Endodermal cell (in vitro differentiated cells): ENCODE results near the gene AKAP13. TPM values are rescaled to one million over a fixed set of nuclear protein-coding genes. Genes with fewer than 3 reads are reported as not detected.

Source experiments
- DNase-seq: peaks from one replicate; pipeline ENCODE4 v3.0.0-alpha.2; 2017
- H3K27ac ChIP-seq: 2 replicates; pipeline ENCODE4 v1.5.1; 2013; ENCODE audit warnings: mild to moderate bottlenecking, low read depth, low read length, moderate library complexity
- H3K27me3 ChIP-seq: 2 replicates; pipeline ENCODE4 v1.6.1; 2013; ENCODE audit warnings: mild to moderate bottlenecking, low read length, moderate library complexity; ENCODE audit not compliant: insufficient read depth, control insufficient read depth, poor library complexity, severe bottlenecking
- H3K36me3 ChIP-seq: 2 replicates; pipeline ENCODE4 v1.7.0; 2013; ENCODE audit warnings: mild to moderate bottlenecking, low read length, moderate library complexity; ENCODE audit not compliant: control insufficient read depth, insufficient read depth
- H3K4me1 ChIP-seq: one replicate; pipeline ENCODE4 v1.7.0; 2013; ENCODE audit warnings: low read length; ENCODE audit not compliant: control insufficient read depth, insufficient read depth
- H3K4me3 ChIP-seq: 2 replicates; pipeline ENCODE4 v1.5.1; 2013; ENCODE audit warnings: mild to moderate bottlenecking, low read length, moderate library complexity
- H3K9ac ChIP-seq: 2 replicates; pipeline ENCODE4 v1.6.1; 2013; ENCODE audit warnings: mild to moderate bottlenecking, low read length, moderate library complexity; ENCODE audit not compliant: poor library complexity, severe bottlenecking; ENCODE audit errors: extremely low read depth
- H3K9me3 ChIP-seq: 2 replicates; pipeline ENCODE4 v1.6.1; 2013; ENCODE audit warnings: mild to moderate bottlenecking, low read length, moderate library complexity; ENCODE audit not compliant: control insufficient read depth
- H3K27ac Mint-ChIP-seq: 2 replicates; pipeline ENCODE4 v1.8.0; 2020; ENCODE audit warnings: mixed read lengths
- H3K27me3 Mint-ChIP-seq: 2 replicates; pipeline ENCODE4 v1.8.0; 2021; ENCODE audit warnings: mild to moderate bottlenecking, mixed read lengths; ENCODE audit not compliant: insufficient read depth
- H3K36me3 Mint-ChIP-seq: 2 replicates; pipeline ENCODE4 v1.8.0; 2020; ENCODE audit warnings: low read depth, mixed read lengths
- H3K4me1 Mint-ChIP-seq: 2 replicates; pipeline ENCODE4 v1.8.0; 2020; ENCODE audit warnings: mixed read lengths
- H3K4me3 Mint-ChIP-seq: 2 replicates; pipeline ENCODE4 v1.8.0; 2020; ENCODE audit warnings: mild to moderate bottlenecking, moderate library complexity, mixed read lengths
- H3K9me3 Mint-ChIP-seq: 2 replicates; pipeline ENCODE4 v1.8.0; 2020; ENCODE audit warnings: mild to moderate bottlenecking, mixed read lengths
- CTCF ChIP-seq: fragments of 200-600 bp; sonication (generic); conservative IDR thresholded peaks from 2 replicates; pipeline ENCODE4 v1.5.0; 2021; ENCODE audit warnings: antibody characterized with exemption, mild to moderate bottlenecking
- whole genome bisulfite sequencing, 2 experiments: methylation state at CpG; one replicate each; pipeline versions ENCODE4 v1.1.5 to v1.1.7; 2013; ENCODE audit warnings: missing lambda C conversion rate in 2 of 2, mixed read lengths in 1 of 2; ENCODE audit not compliant: insufficient coverage in 1 of 2, insufficient read length in 1 of 2; 5-methylcytosine and 5-hydroxymethylcytosine counted together
- total RNA-seq, 2 donors: library from RNA; stranded (reverse); fragmentation: NEBNext Ultra II Directional in 1 of 2; extraction: Animal tissue kit (Norgen Biotek cat#: 25700) in 1 of 2; gene quantifications; 2 replicates in 1 of 2; 3 replicates in 1 of 2; pipeline ENCODE4 v1.2.1, GENCODE V29; 2021

AKAP13 gene
- total RNA-seq, 2 donors from 2014 or later, result 115 to 131 TPM

DNA sequence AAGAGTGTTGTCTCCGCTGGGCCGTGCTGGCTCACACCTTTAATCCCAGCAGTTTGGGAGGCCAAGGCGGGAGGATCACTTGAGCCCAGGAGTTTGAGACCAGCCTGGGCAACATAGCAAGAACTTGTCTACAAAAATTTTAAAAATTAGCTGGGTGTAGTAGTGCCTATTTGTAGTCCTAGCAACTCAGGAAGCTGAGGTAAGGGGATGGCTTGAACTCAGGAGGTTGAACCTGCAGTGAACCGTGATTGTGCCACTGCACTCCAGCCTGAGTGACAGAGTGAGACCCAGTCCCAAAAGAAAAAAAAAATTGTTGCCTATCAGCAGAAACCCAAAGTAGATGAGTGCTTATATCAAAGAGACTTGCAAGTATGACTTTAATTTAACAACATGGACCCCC, 12.7 kb upstream of the AKAP13 start:
- no peak overlapping the region for H3K27ac ChIP-seq
- 89 to 95% methylated on average over 4 of the region's 4 CpGs for WGBS, 2 experiments
- H3K36me3 ChIP-seq, result no peaks in the 10 kb centered on the region
- H3K36me3 Mint-ChIP-seq, result no peaks in the 10 kb centered on the region
- no peak overlapping the region for H3K9ac ChIP-seq
- H3K27ac Mint-ChIP-seq, result no peak overlapping the region
- no peaks in the 10 kb centered on the region for H3K27me3 ChIP-seq
- H3K9me3 ChIP-seq, result no peaks in the 10 kb centered on the region
- no peak for TF ChIP-seq CTCF
- H3K4me1 ChIP-seq, result no peaks in the 10 kb centered on the region
- peaks cover 8% of the 10 kb centered on the region for H3K27me3 Mint-ChIP-seq
- H3K4me3 Mint-ChIP-seq, result no peak overlapping the region
- no peak overlapping the region for H3K4me3 ChIP-seq
- no peaks in the 10 kb centered on the region for H3K4me1 Mint-ChIP-seq
- H3K9me3 Mint-ChIP-seq, result no peaks in the 10 kb centered on the region
- no peak for DNase-seq

GRCh38 chr15:85374831-85375230, 5.6 kb upstream of the AKAP13 start:
- Histone ChIP-seq H3K27me3 (no peaks in the 10 kb centered on the region), H3K4me1 (peaks cover 17% of the 10 kb centered on the region), H3K4me3 (no peak overlapping the region), H3K36me3 (no peaks in the 10 kb centered on the region), H3K9ac (no peak overlapping the region), H3K27ac (no peak overlapping the region), H3K9me3 (no peaks in the 10 kb centered on the region)
- peaks cover 14% of the 10 kb centered on the region for H3K27me3 Mint-ChIP-seq
- 80 to 87% methylated on average over 1 to 4 of the region's 4 CpGs for WGBS, 2 experiments
- H3K4me3 Mint-ChIP-seq, result no peak overlapping the region
- H3K4me1 Mint-ChIP-seq, result peaks cover 33% of the 10 kb centered on the region
- H3K36me3 Mint-ChIP-seq, result no peaks in the 10 kb centered on the region
- TF ChIP-seq CTCF, result no peak
- DNase-seq, result no peak
- no peaks in the 10 kb centered on the region for H3K9me3 Mint-ChIP-seq
- no peak overlapping the region for H3K27ac Mint-ChIP-seq

DNA sequence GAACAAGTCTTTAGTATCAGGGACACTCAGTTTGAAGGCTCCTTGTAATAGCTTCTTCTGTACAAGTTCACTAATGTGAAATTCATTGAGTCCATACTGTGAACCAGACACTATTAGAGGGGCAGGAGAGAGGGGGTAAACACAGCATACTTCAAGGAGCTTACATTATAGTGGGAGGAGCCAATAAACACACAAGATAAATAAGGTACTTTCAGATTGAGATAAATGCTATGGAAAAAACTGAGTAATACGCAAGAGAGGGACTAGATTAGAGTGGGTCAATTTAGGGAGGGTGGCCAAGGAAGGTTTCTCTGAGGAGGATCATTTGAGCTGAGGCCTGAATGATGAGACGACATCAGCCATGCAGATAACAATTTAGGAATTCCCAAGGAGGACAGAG, 3.1 kb upstream of the AKAP13 start:
- Histone ChIP-seq H3K27ac (no peak overlapping the region), H3K4me1 (peaks cover 17% of the 10 kb centered on the region), H3K4me3 (no peak overlapping the region), H3K27me3 (no peaks in the 10 kb centered on the region), H3K9me3 (no peaks in the 10 kb centered on the region), H3K36me3 (peaks cover 6% of the 10 kb centered on the region), H3K9ac (peak overlapping the region; percentile 57)
- no peak for DNase-seq
- H3K4me3 Mint-ChIP-seq, result no peak overlapping the region
- no peak for TF ChIP-seq CTCF
- peaks cover 14% of the 10 kb centered on the region for H3K27me3 Mint-ChIP-seq
- no peaks in the 10 kb centered on the region for H3K9me3 Mint-ChIP-seq
- H3K4me1 Mint-ChIP-seq, result peaks cover 41% of the 10 kb centered on the region
- H3K36me3 Mint-ChIP-seq, result no peaks in the 10 kb centered on the region
- 78 to 96% methylated on average over 2 of the region's 2 CpGs for WGBS, 2 experiments
- peak overlapping the region; percentile 91 for H3K27ac Mint-ChIP-seq
